ENCODE data around the gene CHADL. TPM values are rescaled to one million over a fixed set of nuclear protein-coding genes. Genes with fewer than 3 reads are reported as not detected.
A peak's percentile ranks its signal among the peaks of the same experiment; 100 is the strongest.

Gene CHADL
- total RNA-seq, 1 donor: 0.43 TPM

DNA sequence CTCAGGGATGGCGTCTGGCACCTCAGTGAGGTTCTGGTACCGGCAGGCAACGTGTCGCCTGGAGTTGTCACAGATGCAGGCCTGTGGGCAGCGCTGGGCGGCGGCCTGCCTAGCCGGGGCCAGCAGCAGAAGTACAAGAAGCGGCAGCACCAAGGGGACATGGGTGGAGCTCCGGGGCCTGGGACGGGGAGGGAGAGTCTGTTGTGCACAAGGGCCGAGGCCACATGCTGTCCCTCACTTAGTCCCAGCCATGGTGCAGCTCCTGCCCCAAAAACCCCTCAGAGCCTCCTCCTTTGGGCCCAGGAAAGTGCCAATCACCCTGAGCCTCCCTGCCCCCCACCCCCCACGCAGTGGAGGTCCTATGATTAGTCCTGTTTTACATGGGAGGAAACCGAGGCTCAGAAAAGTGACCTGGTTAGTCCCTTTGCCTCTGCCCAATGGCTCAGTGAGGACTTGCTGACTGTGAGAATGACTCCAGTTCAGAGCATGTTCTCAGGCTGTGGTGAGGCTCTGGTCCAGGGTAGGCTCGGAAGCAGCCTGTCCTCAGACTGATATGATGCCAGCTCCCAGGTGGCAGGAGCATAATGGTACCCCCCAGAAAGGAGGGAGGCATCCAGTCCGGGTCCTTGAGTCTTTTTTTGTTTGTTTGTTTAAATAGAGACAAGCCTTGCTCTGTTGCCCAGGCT, 1.1 kb downstream of the CHADL start:
- no peak for DNase-seq (ENCODE audit: low read depth)
- TF ChIP-seq, protein P1, sequence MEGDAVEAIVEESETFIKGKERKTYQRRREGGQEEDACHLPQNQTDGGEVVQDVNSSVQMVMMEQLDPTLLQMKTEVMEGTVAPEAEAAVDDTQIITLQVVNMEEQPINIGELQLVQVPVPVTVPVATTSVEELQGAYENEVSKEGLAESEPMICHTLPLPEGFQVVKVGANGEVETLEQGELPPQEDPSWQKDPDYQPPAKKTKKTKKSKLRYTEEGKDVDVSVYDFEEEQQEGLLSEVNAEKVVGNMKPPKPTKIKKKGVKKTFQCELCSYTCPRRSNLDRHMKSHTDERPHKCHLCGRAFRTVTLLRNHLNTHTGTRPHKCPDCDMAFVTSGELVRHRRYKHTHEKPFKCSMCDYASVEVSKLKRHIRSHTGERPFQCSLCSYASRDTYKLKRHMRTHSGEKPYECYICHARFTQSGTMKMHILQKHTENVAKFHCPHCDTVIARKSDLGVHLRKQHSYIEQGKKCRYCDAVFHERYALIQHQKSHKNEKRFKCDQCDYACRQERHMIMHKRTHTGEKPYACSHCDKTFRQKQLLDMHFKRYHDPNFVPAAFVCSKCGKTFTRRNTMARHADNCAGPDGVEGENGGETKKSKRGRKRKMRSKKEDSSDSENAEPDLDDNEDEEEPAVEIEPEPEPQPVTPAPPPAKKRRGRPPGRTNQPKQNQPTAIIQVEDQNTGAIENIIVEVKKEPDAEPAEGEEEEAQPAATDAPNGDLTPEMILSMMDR (IDR thresholded peaks at IDR 0.05; ENCODE audit: insufficient read depth, low read depth, low read length): no peak
- no peak overlapping the region for H3K4me3 ChIP-seq (ENCODE audit: low read depth, low read length)

DNA sequence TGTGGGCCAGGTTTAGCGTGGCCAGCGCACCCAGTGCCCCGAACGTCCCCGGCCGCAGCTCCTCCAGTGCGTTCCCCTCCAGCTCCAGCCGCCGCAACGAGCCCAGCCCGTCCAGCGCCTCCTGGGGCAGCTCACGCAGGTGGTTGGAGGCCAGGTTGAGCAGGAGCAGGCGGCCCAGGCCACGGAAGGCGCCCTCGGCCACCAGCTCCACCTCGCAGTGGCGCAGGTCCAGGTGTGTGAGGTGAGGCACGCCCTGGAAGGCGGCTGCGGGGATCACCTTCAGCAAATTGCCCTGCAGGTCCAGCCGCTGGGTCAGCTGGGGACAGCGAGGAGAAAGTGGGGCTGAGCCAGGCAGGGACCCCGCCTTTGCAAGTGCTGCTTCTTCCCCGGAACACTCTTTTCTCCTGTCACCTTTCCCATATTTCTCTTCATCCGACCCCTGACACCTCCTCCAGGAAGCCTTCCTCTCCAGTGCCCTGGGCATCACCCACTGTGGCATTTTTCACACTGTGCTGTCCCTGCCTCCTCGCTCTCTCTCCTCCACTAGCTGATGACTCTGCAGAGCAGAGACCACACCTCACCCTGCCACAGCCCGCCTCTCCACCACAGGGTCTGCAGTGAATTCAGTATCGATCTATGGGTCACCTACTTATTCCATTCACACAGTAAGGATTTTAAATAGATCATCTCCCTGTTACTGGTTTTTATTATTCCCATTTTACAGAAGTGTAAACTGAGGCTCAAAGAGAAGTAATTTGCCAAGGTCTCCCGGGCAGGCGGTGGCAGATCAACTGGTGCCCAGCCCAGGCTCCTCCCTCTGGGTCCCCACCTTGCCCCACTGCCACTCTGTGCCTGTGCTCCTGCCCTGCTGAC, 1.9 kb downstream of the CHADL start:
- TF ChIP-seq, protein P1 (IDR thresholded peaks at IDR 0.05; ENCODE audit: insufficient read depth, low read depth, low read length): no peak
- DNase-seq (ENCODE audit: low read depth): no peak
- H3K4me3 ChIP-seq (ENCODE audit: low read depth, low read length): no peak overlapping the region

DNA sequence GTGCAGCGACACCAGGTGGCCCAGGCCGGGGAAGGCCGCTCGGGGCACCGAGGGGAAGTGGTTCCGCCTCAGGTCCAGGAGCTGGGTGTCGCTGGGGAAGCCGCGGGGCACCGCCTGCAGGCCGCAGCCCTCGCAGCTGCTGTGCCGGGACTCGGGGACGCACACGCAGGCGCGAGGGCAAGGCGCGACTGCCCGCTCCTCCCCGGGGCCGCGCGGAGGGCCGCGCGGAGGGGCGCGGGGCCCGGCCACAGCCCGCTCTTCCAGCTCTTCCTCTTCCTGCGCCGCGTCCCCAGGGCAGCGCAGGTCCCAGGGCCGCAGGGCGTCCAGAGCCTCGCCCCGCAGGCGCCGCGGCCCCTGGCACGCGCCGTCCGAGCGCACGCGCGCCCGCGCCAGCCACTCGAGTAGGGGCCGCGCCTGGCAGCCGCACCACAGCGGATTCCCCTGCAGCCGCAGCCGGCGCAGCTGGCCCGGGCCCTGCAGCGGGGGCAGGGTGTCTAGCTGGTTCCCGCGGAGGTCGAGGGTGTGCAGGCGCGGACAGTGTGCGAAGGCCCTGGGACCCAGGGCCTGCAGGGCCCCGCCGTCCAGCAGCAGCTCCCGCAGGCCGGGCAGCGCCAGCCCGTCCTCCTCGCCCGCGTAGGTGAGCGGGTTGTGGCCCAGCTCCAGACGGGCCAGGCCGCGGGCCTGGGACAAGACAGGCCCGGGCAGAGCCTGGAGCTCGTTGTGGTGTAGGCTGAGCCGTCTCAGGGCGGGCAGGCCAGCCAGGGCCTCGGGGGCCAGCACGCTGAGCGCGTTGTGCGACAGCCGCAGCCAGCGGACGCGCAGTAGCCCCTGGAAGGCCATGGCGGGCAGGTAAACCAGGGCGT, 2.8 kb downstream of the CHADL start:
- TF ChIP-seq, protein P1 (IDR thresholded peaks at IDR 0.05; ENCODE audit: insufficient read depth, low read depth, low read length): peak; percentile 41
- peak; percentile 25 for DNase-seq (ENCODE audit: low read depth)
- H3K4me3 ChIP-seq (ENCODE audit: low read depth, low read length): peak overlapping the region; percentile 21

DNA sequence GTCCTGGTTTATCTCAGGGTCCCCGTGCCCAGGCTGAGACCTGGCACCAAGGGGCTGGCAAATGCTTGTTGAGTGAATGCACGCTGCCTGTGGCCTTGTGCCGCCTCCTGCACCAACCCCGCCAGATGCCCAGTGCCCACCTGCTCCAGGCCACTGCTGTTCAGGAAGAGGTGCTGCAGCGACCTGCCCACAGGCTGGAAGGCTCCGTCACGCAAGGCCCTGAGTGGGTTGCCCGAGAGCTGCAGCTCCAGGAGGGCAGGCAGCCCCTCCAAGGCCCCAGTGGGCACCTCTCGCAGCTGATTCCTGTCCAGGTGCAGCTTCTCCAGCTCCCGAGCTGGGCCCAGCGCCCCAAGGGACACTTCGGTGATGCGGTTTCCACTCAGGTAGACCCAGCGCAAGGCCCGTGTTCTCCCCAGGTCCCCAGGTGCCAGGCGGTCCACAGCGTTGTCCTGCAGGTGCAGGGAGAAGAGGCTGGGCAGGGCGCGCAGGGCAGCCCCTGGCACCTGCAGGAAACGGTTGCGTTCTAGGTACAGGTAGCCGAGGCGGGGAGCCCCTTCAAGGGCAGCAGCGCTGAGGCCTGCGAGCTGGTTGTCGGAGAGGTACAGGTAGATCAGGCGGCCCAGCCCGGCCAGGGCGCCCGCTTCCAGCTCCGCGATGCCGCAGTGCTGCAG, 3.6 kb downstream of the CHADL start:
- DNase-seq (ENCODE audit: low read depth): no peak
- TF ChIP-seq, protein P1 (IDR thresholded peaks at IDR 0.05; ENCODE audit: insufficient read depth, low read depth, low read length): no peak
- H3K4me3 ChIP-seq (ENCODE audit: low read depth, low read length): peak overlapping the region; percentile 21

DNA sequence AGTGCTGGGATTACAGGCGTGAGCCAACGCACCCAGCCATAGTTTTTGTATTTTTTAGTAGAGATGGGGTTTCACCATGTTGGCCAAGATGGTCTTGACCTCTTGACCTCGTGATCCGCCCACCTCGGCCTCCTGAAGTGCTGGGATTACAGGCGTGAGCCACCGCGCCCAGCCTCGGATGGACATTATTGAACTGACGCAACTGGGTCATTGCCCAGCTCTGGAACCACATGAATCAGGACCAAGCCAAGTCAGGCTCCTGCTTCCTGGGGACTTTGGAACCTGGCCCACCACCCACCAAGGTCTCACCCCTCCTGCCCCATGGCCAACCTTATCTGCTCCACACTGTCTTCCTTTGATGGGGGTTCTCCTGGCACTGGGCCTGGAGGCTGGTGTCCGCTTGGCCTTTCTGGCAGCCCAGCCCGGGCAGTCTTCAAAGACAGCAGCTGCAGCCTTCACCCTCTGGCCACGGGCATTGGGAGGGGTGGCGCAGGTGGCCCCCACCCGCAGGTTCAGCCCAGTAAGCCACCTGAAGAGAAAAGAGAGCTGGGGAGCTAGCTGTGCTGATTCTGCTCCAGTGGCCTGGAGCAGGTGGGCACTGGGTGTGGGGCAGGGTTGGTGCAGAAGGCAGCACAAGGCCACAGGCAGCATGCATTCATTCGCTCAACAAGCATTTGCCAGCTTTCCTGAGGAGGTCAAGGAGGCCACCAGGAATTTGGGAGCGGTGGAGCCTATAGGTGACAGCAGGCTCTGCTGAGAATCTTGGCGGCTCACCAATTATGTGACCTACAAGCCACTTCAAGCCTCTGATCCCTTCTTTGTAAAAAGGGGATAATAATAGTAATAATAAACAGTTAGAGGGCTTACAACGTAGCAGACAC, 5.7 kb downstream of the CHADL start:
- TF ChIP-seq, protein P1 (IDR thresholded peaks at IDR 0.05; ENCODE audit: insufficient read depth, low read depth, low read length): no peak
- no peak overlapping the region for H3K4me3 ChIP-seq (ENCODE audit: low read depth, low read length)
- no peak for DNase-seq (ENCODE audit: low read depth)
